ENCODE measurements around the gene EEF1AKMT3.

Gene EEF1AKMT3

DNA sequence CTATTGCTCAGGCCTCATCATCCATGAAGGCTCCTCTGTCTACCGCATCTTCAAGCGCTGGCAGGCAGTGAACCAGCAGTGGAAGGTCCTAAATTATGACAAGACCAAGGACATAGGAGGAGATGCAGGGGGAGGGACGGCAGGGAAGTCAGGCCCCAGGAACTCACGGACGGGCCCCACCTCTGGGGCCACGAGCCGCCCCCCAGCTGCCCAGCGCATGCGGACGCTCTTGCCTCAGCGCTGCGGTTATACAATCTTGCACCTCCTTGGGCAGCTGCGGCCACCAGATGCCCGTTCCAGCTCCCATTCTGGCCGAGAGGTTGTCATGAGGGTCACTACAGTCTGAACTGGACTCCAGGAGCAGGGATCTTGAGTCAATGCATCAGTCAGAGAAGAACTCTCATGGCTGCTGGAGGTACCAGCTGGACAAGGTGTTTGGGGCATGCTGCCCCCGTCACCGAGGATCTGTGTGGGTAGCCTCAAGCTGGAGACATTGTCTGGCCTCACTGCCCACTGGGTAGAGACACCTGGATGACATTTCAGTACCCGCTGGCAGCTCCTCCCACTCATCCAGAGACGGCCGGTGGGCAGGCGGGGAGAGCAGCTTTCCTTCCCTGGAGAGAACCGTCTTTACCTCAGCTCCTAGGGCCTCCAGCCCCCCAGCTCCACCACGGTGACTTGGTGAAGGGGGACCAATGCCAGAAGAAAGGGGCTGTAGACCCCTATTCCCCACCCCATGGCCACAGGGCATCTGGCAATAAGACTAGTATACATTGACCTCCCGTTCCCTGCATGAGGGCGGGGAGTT is 13.7 kb upstream of the EEF1AKMT3 start:
- TF ChIP-seq, protein P1, sequence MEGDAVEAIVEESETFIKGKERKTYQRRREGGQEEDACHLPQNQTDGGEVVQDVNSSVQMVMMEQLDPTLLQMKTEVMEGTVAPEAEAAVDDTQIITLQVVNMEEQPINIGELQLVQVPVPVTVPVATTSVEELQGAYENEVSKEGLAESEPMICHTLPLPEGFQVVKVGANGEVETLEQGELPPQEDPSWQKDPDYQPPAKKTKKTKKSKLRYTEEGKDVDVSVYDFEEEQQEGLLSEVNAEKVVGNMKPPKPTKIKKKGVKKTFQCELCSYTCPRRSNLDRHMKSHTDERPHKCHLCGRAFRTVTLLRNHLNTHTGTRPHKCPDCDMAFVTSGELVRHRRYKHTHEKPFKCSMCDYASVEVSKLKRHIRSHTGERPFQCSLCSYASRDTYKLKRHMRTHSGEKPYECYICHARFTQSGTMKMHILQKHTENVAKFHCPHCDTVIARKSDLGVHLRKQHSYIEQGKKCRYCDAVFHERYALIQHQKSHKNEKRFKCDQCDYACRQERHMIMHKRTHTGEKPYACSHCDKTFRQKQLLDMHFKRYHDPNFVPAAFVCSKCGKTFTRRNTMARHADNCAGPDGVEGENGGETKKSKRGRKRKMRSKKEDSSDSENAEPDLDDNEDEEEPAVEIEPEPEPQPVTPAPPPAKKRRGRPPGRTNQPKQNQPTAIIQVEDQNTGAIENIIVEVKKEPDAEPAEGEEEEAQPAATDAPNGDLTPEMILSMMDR (IDR thresholded peaks at IDR 0.05; ENCODE audit: extremely low read depth, missing control alignments) = no peak
- no peak for DNase-seq (ENCODE audit: low spot score)

DNA sequence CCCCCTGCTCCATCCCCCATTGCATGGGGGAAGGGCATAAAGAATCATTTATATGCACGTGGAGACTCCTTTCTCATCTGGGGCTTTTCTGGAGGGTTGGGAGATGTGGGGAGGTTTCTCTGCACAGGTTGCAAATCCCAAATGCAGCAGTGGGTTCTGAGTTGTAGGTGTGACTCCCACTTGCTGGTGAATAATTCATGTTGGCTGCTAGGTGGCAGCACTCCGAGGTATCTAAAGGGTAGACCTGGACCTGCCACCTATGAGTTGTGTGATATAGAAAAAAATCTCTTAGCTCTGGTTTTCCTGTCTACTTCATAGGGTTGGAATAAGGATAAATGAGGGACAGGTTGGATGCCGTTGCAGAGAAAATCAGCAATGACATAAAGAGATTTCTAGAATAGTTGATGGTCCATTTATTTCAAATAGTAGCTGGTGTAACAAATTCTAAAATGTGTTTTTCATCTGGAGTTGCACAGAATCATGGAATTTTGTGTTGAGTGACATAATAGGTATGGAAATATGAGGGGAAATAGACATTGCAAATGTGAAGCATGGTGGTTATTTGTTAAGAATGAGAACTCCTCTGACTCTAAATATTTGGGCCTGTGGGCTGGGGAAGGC is 12.9 kb upstream of the EEF1AKMT3 start:
- DNase-seq (ENCODE audit: low spot score) = peak; percentile 60
- TF ChIP-seq, protein P1 (IDR thresholded peaks at IDR 0.05; ENCODE audit: extremely low read depth, missing control alignments) = peak; percentile 45

DNA sequence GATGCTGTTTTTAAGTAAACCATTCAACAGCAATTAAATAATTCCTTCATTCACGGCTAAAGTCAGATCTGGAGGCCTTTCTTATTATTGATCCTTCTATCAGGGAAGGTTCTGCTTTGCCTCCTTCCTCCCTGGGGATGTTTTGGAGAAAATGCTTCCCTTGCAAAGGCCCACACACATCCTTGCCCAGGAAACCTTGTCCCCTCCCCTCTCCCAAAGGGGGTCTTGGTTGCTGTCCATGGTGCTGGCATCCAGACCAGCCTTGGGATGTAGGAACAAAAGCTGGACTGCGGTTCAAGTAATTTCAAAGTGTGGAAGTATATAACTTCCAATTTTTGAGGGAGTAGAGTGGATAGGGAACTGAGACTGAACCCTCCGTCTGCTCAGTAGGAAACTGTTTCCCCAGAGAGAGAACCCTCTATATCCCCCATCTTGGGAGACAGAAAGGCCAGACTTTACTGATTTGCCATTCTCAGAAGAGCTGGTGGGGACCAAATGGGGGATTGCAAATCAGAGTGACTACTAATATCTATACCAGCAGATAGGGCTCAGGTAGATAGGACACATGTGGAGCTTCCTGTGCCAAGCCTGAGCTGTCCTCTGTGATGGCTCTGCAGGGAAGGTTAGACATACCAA is 11.9 kb upstream of the EEF1AKMT3 start:
- no peak for DNase-seq (ENCODE audit: low spot score)
- TF ChIP-seq, protein P1 (IDR thresholded peaks at IDR 0.05; ENCODE audit: extremely low read depth, missing control alignments) = no peak

DNA sequence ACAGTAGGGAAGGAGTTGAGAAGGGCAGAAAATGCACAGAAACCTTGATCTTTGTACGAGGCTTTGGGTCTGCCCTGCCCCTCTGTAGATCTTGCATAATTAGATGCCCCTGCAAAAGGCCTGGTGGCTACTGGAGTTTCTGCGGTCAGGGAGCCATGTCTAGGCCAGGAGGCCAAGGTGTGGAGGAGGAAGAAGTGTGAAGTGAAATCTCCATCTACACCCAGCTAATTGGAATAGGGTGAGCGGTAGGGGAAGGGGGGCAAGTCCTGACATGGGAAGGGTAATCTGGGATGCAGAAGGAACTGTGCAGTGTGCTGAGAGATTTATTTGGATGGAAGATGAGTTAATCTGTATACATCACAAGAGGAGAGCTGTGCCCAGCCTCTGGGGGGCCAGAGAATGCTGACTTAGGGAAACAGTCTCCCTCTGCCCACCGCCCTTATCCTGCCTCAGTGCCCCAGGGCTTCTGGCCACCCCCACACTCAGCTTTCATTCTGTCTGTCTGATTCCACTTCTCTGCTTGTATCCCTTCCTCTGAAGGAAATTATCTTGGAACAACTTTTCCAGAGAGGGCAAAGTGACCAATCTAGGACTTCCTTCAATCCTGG is 10.9 kb upstream of the EEF1AKMT3 start:
- DNase-seq (ENCODE audit: low spot score) = no peak
- TF ChIP-seq, protein P1 (IDR thresholded peaks at IDR 0.05; ENCODE audit: extremely low read depth, missing control alignments) = no peak

DNA sequence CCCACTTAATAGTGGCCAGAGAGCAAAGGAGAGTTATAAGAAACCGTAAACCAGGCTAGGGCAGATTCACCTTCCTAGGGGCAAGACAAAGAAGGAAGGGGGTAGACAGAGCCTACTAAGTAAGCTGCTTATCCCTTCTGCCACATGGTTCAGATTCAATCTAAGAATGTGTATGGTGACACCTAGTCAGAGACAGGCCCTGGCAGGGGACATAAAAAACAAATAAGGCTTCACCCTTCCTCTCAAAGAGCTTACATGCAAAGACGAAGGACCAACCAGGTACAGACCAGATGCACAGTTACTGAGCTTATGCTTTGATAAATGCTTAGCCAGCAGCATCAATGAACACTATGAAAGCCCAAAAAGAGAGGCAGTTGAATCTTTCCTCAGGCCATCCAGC is 10.0 kb upstream of the EEF1AKMT3 start:
- TF ChIP-seq, protein P1 (IDR thresholded peaks at IDR 0.05; ENCODE audit: extremely low read depth, missing control alignments) = no peak
- no peak for DNase-seq (ENCODE audit: low spot score)

DNA sequence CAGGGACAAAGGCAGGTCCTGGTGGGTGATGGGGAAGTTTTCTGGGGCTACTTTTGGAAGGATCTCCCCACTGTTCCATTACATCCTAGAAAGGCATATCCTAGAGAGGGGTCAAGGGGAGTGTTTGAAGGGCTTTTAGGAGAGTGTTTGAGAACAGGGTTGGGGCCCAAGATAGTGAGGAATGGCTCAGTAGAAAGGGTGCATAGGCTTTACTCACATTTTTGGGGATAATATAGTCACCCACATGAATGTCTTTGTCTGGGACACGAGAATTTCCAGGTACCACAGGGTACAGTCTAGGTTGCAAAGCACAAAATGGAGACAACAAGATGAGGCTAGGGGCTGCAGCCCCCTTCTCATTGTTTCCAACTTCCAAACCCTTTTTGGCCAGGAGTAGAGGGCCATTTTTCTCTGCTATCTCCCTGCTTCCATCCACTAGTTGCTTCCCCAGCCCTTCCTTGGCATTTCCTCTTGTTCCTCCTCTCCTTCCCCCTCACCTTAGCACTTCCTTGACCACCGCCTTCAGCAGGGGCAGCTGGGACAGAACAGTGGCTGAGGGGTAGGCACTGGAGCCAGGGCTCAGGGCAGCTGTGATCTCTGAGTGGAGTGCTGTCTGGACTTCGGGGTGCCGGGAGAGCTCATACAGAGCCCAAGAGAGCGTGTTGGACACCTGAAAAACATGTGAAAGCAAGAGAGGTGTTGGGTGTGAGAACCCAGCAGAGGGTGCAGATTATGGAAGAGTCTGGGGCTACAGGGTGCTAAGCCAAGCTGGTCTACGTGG is 8.3 kb upstream of the EEF1AKMT3 start:
- DNase-seq (ENCODE audit: low spot score) = no peak

More for the DNA sequence above, 8.3 kb upstream of the EEF1AKMT3 start:
- TF ChIP-seq, protein P1 (IDR thresholded peaks at IDR 0.05; ENCODE audit: extremely low read depth, missing control alignments) = no peak
